ENCODE measurements around the gene PTGR3. TPM values are rescaled to one million over a fixed set of nuclear protein-coding genes. Genes with fewer than 3 reads are reported as not detected.

Gene PTGR3
- total and polyA plus RNA-seq, 8 donors: 9.9 to 45.5 (median 15.7) TPM

GRCh38 chr18:75244351-75245313 is 35.7 kb upstream of the PTGR3 start:
- no peaks in the 10 kb centered on the region for H3K9me3 ChIP-seq
- 83 to 91% (median 86%) methylated on average over 19 of the region's 19 CpGs for WGBS, 5 donors
- TF ChIP-seq CTCF (IDR thresholded peaks at IDR 0.05) (no peak), POLR2A (IDR thresholded peaks at IDR 0.05) (no peak), POLR2AphosphoS5 (IDR thresholded peaks at IDR 0.05) (no peak), EP300 (IDR thresholded peaks at IDR 0.05) (no peak)
- intact Hi-C loops (cut with DNase I; ENCODE audit: low total_unique reads): no loop called here
- H3K4me1 ChIP-seq: peaks cover 11 to 57% (median 38%) of the 10 kb centered on the region in 4 donors
- no peaks in the 10 kb centered on the region for H3K36me3 ChIP-seq
- H3K27ac ChIP-seq: no peak overlapping the region
- DNase-seq: peak in 1 of 2 donors; percentile 44
- no peaks in the 10 kb centered on the region for H3K27me3 ChIP-seq
- no peak overlapping the region for H3K4me3 ChIP-seq

- DNase-seq: no peak
Observed at GRCh38 chr18:75241705-75242104, 32.8 kb upstream of the PTGR3 start.

GRCh38 chr18:75240433-75240832 is 31.5 kb upstream of the PTGR3 start:
- Histone ChIP-seq H3K27me3 (no peaks in the 10 kb centered on the region), H3K4me1 (peaks cover 0 to 35% (median 17%) of the 10 kb centered on the region in 4 donors), H3K27ac (no peak overlapping the region), H3K36me3 (no peaks in the 10 kb centered on the region), H3K9me3 (no peaks in the 10 kb centered on the region), H3K4me3 (no peak overlapping the region)
- TF ChIP-seq CTCF (IDR thresholded peaks at IDR 0.05) (no peak), EP300 (IDR thresholded peaks at IDR 0.05) (no peak), POLR2A (IDR thresholded peaks at IDR 0.05) (no peak), POLR2AphosphoS5 (IDR thresholded peaks at IDR 0.05) (no peak)
- DNase-seq: no peak
- intact Hi-C loops (cut with DNase I; ENCODE audit: low total_unique reads): no loop called here
- 83 to 98% (median 95%) methylated on average over 10 of the region's 10 CpGs for WGBS, 5 donors

More at GRCh38 chr18:75241705-75242104, 32.8 kb upstream of the PTGR3 start:
- Histone ChIP-seq H3K4me3 (no peak overlapping the region), H3K27me3 (no peaks in the 10 kb centered on the region), H3K9me3 (no peaks in the 10 kb centered on the region), H3K36me3 (no peaks in the 10 kb centered on the region), H3K4me1 (peaks cover 2 to 42% (median 21%) of the 10 kb centered on the region in 4 donors), H3K27ac (no peak overlapping the region)
- intact Hi-C loops (cut with DNase I; ENCODE audit: low total_unique reads): no loop called here
- WGBS, 5 donors: 91 to 95% (median 92%) methylated on average over 1 of the region's 1 CpG
- no peak for TF ChIP-seq POLR2A (IDR thresholded peaks at IDR 0.05)
- no peak for TF ChIP-seq EP300 (IDR thresholded peaks at IDR 0.05)
- no peak for TF ChIP-seq CTCF (IDR thresholded peaks at IDR 0.05)
- TF ChIP-seq POLR2AphosphoS5 (IDR thresholded peaks at IDR 0.05): no peak

GRCh38 chr18:75238786-75239185 is 29.8 kb upstream of the PTGR3 start:
- 87 to 94% (median 91%) methylated on average over 8 to 10 of the region's 10 CpGs for WGBS, 5 donors
- no peak overlapping the region for H3K27ac ChIP-seq
- DNase-seq: no peak
- peaks cover 0 to 24% (median 12%) of the 10 kb centered on the region in 4 donors for H3K4me1 ChIP-seq
- intact Hi-C loops (cut with DNase I; ENCODE audit: low total_unique reads): no loop called here
- no peaks in the 10 kb centered on the region for H3K36me3 ChIP-seq
- H3K9me3 ChIP-seq: no peaks in the 10 kb centered on the region
- no peak overlapping the region for H3K4me3 ChIP-seq
- no peaks in the 10 kb centered on the region for H3K27me3 ChIP-seq
- TF ChIP-seq POLR2AphosphoS5 (IDR thresholded peaks at IDR 0.05) (no peak), EP300 (IDR thresholded peaks at IDR 0.05) (no peak), CTCF (IDR thresholded peaks at IDR 0.05) (no peak), POLR2A (IDR thresholded peaks at IDR 0.05) (no peak)
